ENCODE results near the gene DACT1. TPM values are rescaled to one million over a fixed set of nuclear protein-coding genes. Genes with fewer than 3 reads are reported as not detected.

Gene DACT1
- total RNA-seq, 2 donors from 2014 or later, result 3.5 to 21.2 TPM

- H3K36me3 ChIP-seq, result no peaks in the 10 kb centered on the region
- H3K9me3 ChIP-seq, result no peaks in the 10 kb centered on the region
- TF ChIP-seq CTCF (IDR thresholded peaks at IDR 0.05), result no peak
- no peak overlapping the region for H3K4me3 ChIP-seq
- H3K27me3 ChIP-seq, result no peaks in the 10 kb centered on the region
- H3K27ac ChIP-seq, result no peak overlapping the region
- H3K4me1 ChIP-seq, result no peaks in the 10 kb centered on the region
- no peak for DNase-seq (ENCODE audit: low spot score)
Observed at GRCh38 chr14:58617619-58618018, 20.1 kb upstream of the DACT1 start.

GRCh38 chr14:58620011-58620410 is 17.8 kb upstream of the DACT1 start:
- H3K4me1 ChIP-seq, result no peaks in the 10 kb centered on the region
- TF ChIP-seq CTCF (IDR thresholded peaks at IDR 0.05), result no peak
- H3K9me3 ChIP-seq, result no peaks in the 10 kb centered on the region
- no peaks in the 10 kb centered on the region for H3K36me3 ChIP-seq
- no peak for DNase-seq (ENCODE audit: low spot score)
- no peak overlapping the region for H3K27ac ChIP-seq
- H3K4me3 ChIP-seq, result no peak overlapping the region
- no peaks in the 10 kb centered on the region for H3K27me3 ChIP-seq

GRCh38 chr14:58625438-58625837 is 12.3 kb upstream of the DACT1 start:
- Histone ChIP-seq H3K27ac (no peak overlapping the region), H3K9me3 (no peaks in the 10 kb centered on the region), H3K36me3 (no peaks in the 10 kb centered on the region), H3K27me3 (no peaks in the 10 kb centered on the region), H3K4me3 (no peak overlapping the region), H3K4me1 (no peaks in the 10 kb centered on the region)
- TF ChIP-seq CTCF (IDR thresholded peaks at IDR 0.05), result no peak
- DNase-seq (ENCODE audit: low spot score), result no peak

GRCh38 chr14:58626431-58626831 is 11.3 kb upstream of the DACT1 start:
- Histone ChIP-seq H3K27ac (no peak overlapping the region), H3K4me3 (no peak overlapping the region), H3K27me3 (no peaks in the 10 kb centered on the region), H3K9me3 (no peaks in the 10 kb centered on the region), H3K4me1 (no peaks in the 10 kb centered on the region), H3K36me3 (no peaks in the 10 kb centered on the region)
- no peak for DNase-seq (ENCODE audit: low spot score)
- TF ChIP-seq CTCF (IDR thresholded peaks at IDR 0.05), result no peak

- H3K36me3 ChIP-seq, result no peaks in the 10 kb centered on the region
- H3K27ac ChIP-seq, result no peak overlapping the region
Observed at GRCh38 chr14:58628406-58628805, 9.4 kb upstream of the DACT1 start.

More at GRCh38 chr14:58628406-58628805, 9.4 kb upstream of the DACT1 start:
- TF ChIP-seq CTCF (IDR thresholded peaks at IDR 0.05), result no peak
- no peak for DNase-seq (ENCODE audit: low spot score)
- no peaks in the 10 kb centered on the region for H3K27me3 ChIP-seq
- no peak overlapping the region for H3K4me3 ChIP-seq
- no peaks in the 10 kb centered on the region for H3K4me1 ChIP-seq
- no peaks in the 10 kb centered on the region for H3K9me3 ChIP-seq

All from right atrium auricular region (tissue), 2 donors.